Measurements from ENCODE around the gene GALK1. TPM values are rescaled to one million over a fixed set of nuclear protein-coding genes. Genes with fewer than 3 reads are reported as not detected.

Gene GALK1
- total and polyA plus RNA-seq, 2 of the 13 experiments (the other 11 are each of a cell fraction or from before 2014, with no cell fraction given) = 59.9 to 93.6 TPM

GRCh38 chr17:75752802-75753513 is 12.0 kb downstream of the GALK1 start (continued):
- TF ChIP-seq AHDC1 (CRISPR knock-in tag; IDR thresholded peaks at IDR 0.05; ENCODE audit: borderline replicate concordance) (no peak), BATF2 (CRISPR knock-in tag; IDR thresholded peaks at IDR 0.05) (no peak), JARID2 (CRISPR knock-in tag; IDR thresholded peaks at IDR 0.05; ENCODE audit: insufficient replicate concordance) (no peak), ZNF570 (CRISPR knock-in tag; IDR thresholded peaks at IDR 0.05; ENCODE audit: borderline replicate concordance) (no peak), ZNF512 (CRISPR knock-in tag; IDR thresholded peaks at IDR 0.05) (no peak), HDAC2 (CRISPR knock-in tag; IDR thresholded peaks at IDR 0.05) (peak; percentile 24; the same call in 1 of the 2 replicates), PBX2 (CRISPR knock-in tag; IDR thresholded peaks at IDR 0.05) (no peak), IRF1 (CRISPR knock-in tag; IDR thresholded peaks at IDR 0.05; ENCODE audit: low read depth) (no peak), PRPF4 (IDR thresholded peaks at IDR 0.05; ENCODE audit: low read depth, low read length, poor library complexity, severe bottlenecking) (no peak), MXD4 (CRISPR knock-in tag; IDR thresholded peaks at IDR 0.05) (no peak), ZNF354B (CRISPR knock-in tag; IDR thresholded peaks at IDR 0.05) (no peak), CBFB (CRISPR knock-in tag; IDR thresholded peaks at IDR 0.05) (no peak), E2F5 (CRISPR knock-in tag; conservative IDR thresholded peaks at IDR 0.05) (no peak), ZNF772 (CRISPR knock-in tag; IDR thresholded peaks at IDR 0.05) (no peak), CTCF (CRISPR knock-in tag; IDR thresholded peaks at IDR 0.05) (peak; percentile 17; the same call in 1 of the 2 replicates), ESRRA (CRISPR knock-in tag; IDR thresholded peaks at IDR 0.05; ENCODE audit: low read depth) (no peak)

Measured in HepG2 (cell line).